K562 (cell line): ENCODE data around the gene DLGAP1. TPM values are rescaled to one million over a fixed set of nuclear protein-coding genes. Genes with fewer than 3 reads are reported as not detected.

Experiments
- ATAC-seq: fragments of 200-7000 bp; cut with Tn5 transposase; 3 replicates; pipeline ENCODE4 v1.9.1; 2020; ENCODE audit warnings: moderate library complexity
- BruUV-seq: library from RNA; stranded (reverse); fragments of 400-500 nt; replicated peaks from 2 replicates; lab custom pipeline; 2021; lab: Mats Ljungman, UMichigan
- CTCF ChIA-PET: fragments of 300-600 bp; formaldehyde crosslinking; extraction: SDS; loops from one replicate; lab custom pipeline; 2021; ENCODE audit warnings: low intra/inter-chr PET ratio; lab: Yijun Ruan, JAX
- POLR2A ChIA-PET: fragments of 300-600, 350-650 bp; sonication (Branson Sonifier 250); formaldehyde crosslinking; extraction: SDS; loops from one replicate; lab custom pipeline; 2021; ENCODE audit warnings: antibody characterized with exemption, inconsistent platforms; lab: Yijun Ruan, JAX
- DNase-seq, 4 experiments: peaks; one replicate each; pipeline versions ENCODE4 v3.0.0 to v3.0.0-alpha.2; 2011 to 2018; ENCODE audit warnings: low spot score in 3 of 4, mixed read lengths in 3 of 4; ENCODE audit errors: extremely low read depth in 1 of 4
- FAIRE-seq: peaks from 2 replicates; lab custom pipeline; 2011; peaks lifted over from hg19 to GRCh38; lab: Jason Lieb, UNC
- H2AFZ ChIP-seq: 2 replicates; pipeline ENCODE4 v1.6.0; 2011; ENCODE audit warnings: low read depth, low read length, control low read depth, inconsistent platforms
- H3K27ac ChIP-seq: fragments of 200-600 bp; 3 replicates; pipeline ENCODE4 v1.8.0; 2011; ENCODE audit warnings: low read depth, mild to moderate bottlenecking, control low read depth, inconsistent platforms, low read length, moderate library complexity, mixed read lengths; ENCODE audit errors: extremely low read depth
- H3K27me3 ChIP-seq, 2 experiments: fragments of 300-600 bp in 1 of 2; 2 replicates in 1 of 2; 3 replicates in 1 of 2; pipeline versions ENCODE4 v1.6.0 to v1.8.0; 2011; ENCODE audit warnings: inconsistent platforms in 2 of 2, low read length in 2 of 2, mild to moderate bottlenecking in 1 of 2, mixed read lengths in 1 of 2, moderate library complexity in 1 of 2; ENCODE audit not compliant: control insufficient read depth in 2 of 2, insufficient read depth in 2 of 2
- H3K36me3 ChIP-seq: fragments of 300-600 bp; 3 replicates; pipeline ENCODE4 v1.8.0; 2011; ENCODE audit warnings: mild to moderate bottlenecking, low read length, inconsistent platforms; ENCODE audit not compliant: control insufficient read depth, insufficient read depth
- H3K4me1 ChIP-seq, 2 experiments: fragments of 200-600 bp in 1 of 2; replicated peaks in 1 of 2; 2 replicates in 1 of 2; 3 replicates in 1 of 2; pipeline versions ENCODE4 v1.5.1 to v1.8.0; 2011; ENCODE audit warnings: inconsistent platforms in 2 of 2, low read length in 2 of 2, mild to moderate bottlenecking in 1 of 2, mixed read lengths in 1 of 2, moderate library complexity in 1 of 2; ENCODE audit not compliant: control insufficient read depth in 2 of 2, insufficient read depth in 2 of 2
- H3K4me2 ChIP-seq: 2 replicates; pipeline ENCODE4 v1.6.1; 2011; ENCODE audit warnings: low read length, control low read depth, inconsistent platforms, mixed read lengths; ENCODE audit not compliant: insufficient read depth
- H3K4me3 ChIP-seq: fragments of 200-600 bp; sonication (generic), shearing (Covaris generic); 2 replicates; pipeline ENCODE4 v1.5.1; 2016; ENCODE audit warnings: control low read depth, inconsistent platforms
- H3K79me2 ChIP-seq: fragments of 200-600 bp; 3 replicates; pipeline ENCODE4 v1.8.0; 2011; ENCODE audit warnings: low read length, inconsistent platforms; ENCODE audit not compliant: control insufficient read depth, insufficient read depth
- H3K9ac ChIP-seq, 2 experiments: 2 replicates each; pipeline versions ENCODE4 v1.6.0 to v1.6.1; 2011; ENCODE audit warnings: low read depth in 2 of 2, low read length in 2 of 2, control low read depth in 1 of 2, inconsistent platforms in 1 of 2, mild to moderate bottlenecking in 1 of 2, mixed read lengths in 1 of 2; ENCODE audit not compliant: insufficient read depth in 1 of 2
- H3K9me1 ChIP-seq: one replicate; pipeline ENCODE4 v1.6.0; 2011; ENCODE audit warnings: inconsistent platforms, mild to moderate bottlenecking, low read length, moderate library complexity; ENCODE audit not compliant: control insufficient read depth, insufficient read depth
- H3K9me3 ChIP-seq: replicated peaks from 2 replicates; pipeline ENCODE4 v1.5.1; 2011; ENCODE audit warnings: low read depth, low read length, inconsistent platforms; ENCODE audit not compliant: control insufficient read depth, insufficient read depth
- H4K20me1 ChIP-seq: replicated peaks from 2 replicates; pipeline ENCODE4 v1.6.1; 2011; ENCODE audit warnings: low read length, inconsistent platforms, mixed read lengths; ENCODE audit not compliant: control insufficient read depth, insufficient read depth
- KLF6 ChIP-seq: fragments of 250-450 bp; sonication (Bioruptor Pico); IDR thresholded peaks from 2 replicates; pipeline ENCODE4 v1.4.0; 2020; ENCODE audit warnings: mild to moderate bottlenecking, moderate library complexity, borderline replicate concordance
- NONO ChIP-seq, 2 experiments: fragments of 200-400 bp in 1 of 2; fragments of 450-650 bp in 1 of 2; formaldehyde crosslinking in 1 of 2; IDR thresholded peaks; 2 replicates each; pipeline ENCODE4 v1.6.1; 2017; ENCODE audit warnings: low read depth in 2 of 2, mild to moderate bottlenecking in 2 of 2, moderate library complexity in 2 of 2, low read length in 1 of 2
- POLR2AphosphoS2 ChIP-seq: IDR thresholded peaks from 2 replicates; pipeline ENCODE4 v1.6.1; 2012; ENCODE audit warnings: low read length, improper control_type of control experiment
- RREB1 ChIP-seq: fragments of 250-450 bp; sonication (Bioruptor Pico); IDR thresholded peaks from 2 replicates; pipeline ENCODE4 v1.4.0; 2020
- SIN3A ChIP-seq, 2 experiments: fragments of 150-350 bp in 1 of 2; IDR thresholded peaks; 2 replicates each; pipeline ENCODE4 v1.6.1; 2011 to 2016; ENCODE audit warnings: borderline replicate concordance in 2 of 2, low read depth in 2 of 2, low read length in 2 of 2, mild to moderate bottlenecking in 2 of 2, moderate library complexity in 2 of 2; ENCODE audit not compliant: control insufficient read depth in 1 of 2
- SRSF3 ChIP-seq: fragments of 200-400 bp; formaldehyde crosslinking; IDR thresholded peaks from 2 replicates; pipeline ENCODE4 v1.6.1; 2016; ENCODE audit warnings: mild to moderate bottlenecking, low read length, moderate library complexity; ENCODE audit not compliant: insufficient read depth
- TAF7 ChIP-seq: fragments of 450-650 bp; IDR thresholded peaks from 2 replicates; pipeline ENCODE4 v1.6.1; 2016; ENCODE audit warnings: missing genetic modification characterization, missing compliant biosample characterization
- ZBTB1 ChIP-seq: sonication (generic); formaldehyde crosslinking; IDR thresholded peaks from 2 replicates; pipeline ENCODE4 v1.8.1; 2023; ENCODE audit warnings: missing genetic modification reagents, low read depth, mild to moderate bottlenecking, borderline replicate concordance
- ZEB2 ChIP-seq: fragments of 450-650 bp; IDR thresholded peaks from 2 replicates; pipeline ENCODE4 v1.6.1; 2016
- ZNF175 ChIP-seq: fragments of 200-800 bp; sonication (Bioruptor generic); IDR thresholded peaks from 2 replicates; pipeline ENCODE4 v1.6.1; 2016; ENCODE audit warnings: low read depth, mild to moderate bottlenecking, missing genetic modification characterization, missing compliant biosample characterization
- ZNF253 ChIP-seq: fragments of 250-450 bp; sonication (Bioruptor Pico); conservative IDR thresholded peaks from 2 replicates; pipeline ENCODE4 v1.6.1; 2021; ENCODE audit warnings: mild to moderate bottlenecking
- ZNF778 ChIP-seq: fragments of 450-650 bp; formaldehyde crosslinking; IDR thresholded peaks from 2 replicates; pipeline ENCODE4 v1.4.0; 2020; ENCODE audit warnings: mild to moderate bottlenecking, moderate library complexity
- WGBS: fragments of 100-300 bp; shearing (Covaris generic); methylation state at CpG from one replicate; pipeline ENCODE4 v1.1.6; 2016; ENCODE audit warnings: low coverage, mixed read lengths; ENCODE audit not compliant: insufficient coverage; ENCODE audit errors: missing lambda C conversion rate; 5-methylcytosine and 5-hydroxymethylcytosine counted together
- in situ Hi-C: fragments of 300-500 bp; cut with MboI; formaldehyde crosslinking; loops from 4 replicates; pipeline ENCODE4 v1.15.0; 2018; ENCODE audit warnings: inconsistent platforms, mixed read lengths
- intact Hi-C: fragments of 100-400 bp; cut with micrococcal nuclease; formaldehyde crosslinking; loops from 2 replicates; pipeline ENCODE4 v1.14.2; 2022
- polyA plus RNA-seq, 8 experiments: library from polyadenylated mRNA; depleted of rRNA in 4 of 8; stranded (reverse) in 5 of 8; unstranded in 3 of 8; fragments of >200 nt; fragmentation: Nextera tagmentation in 2 of 8; fragmentation: Illumina TruSeq in 1 of 8; extraction: Ambion mirVana in 2 of 8; extraction: Trizol in 1 of 8; gene quantifications; 2 replicates each; pipeline versions ENCODE4 v1.2.1 to v1.2.3, GENCODE V29; 2011 to 2014; ENCODE audit warnings: inconsistent platforms in 1 of 8, missing spikeins in 1 of 8
- total RNA-seq, 7 experiments: library from RNA; depleted of rRNA in 6 of 7; stranded (reverse); fragments of >200 nt in 6 of 7; fragmentation: Illumina TruSeq in 2 of 7; extraction: Trizol in 2 of 7; gene quantifications; 2 replicates each; pipeline versions ENCODE4 v1.2.1 to v1.2.3, GENCODE V29; 2011 to 2021; ENCODE audit warnings: low replicate concordance in 1 of 7

The DLGAP1 gene
- total and polyA plus RNA-seq, 9 of the 15 experiments (the other 6 are each of a cell fraction or from before 2014, with no cell fraction given) = 0.04 to 0.22 (median 0.08) TPM

GRCh38 chr18:3604498-3605408 lies 850.4 kb downstream of the DLGAP1 start:
- H3K27ac ChIP-seq = peak overlapping the region; percentile 97
- H3K4me3 ChIP-seq = peak overlapping the region; percentile 55
- H3K27me3 ChIP-seq = no peaks in the 10 kb centered on the region
- H3K4me2 ChIP-seq = peak overlapping the region; percentile 94
- peak overlapping the region; percentile 77 to 98 for H3K9ac ChIP-seq
- H3K36me3 ChIP-seq = peaks cover 23% of the 10 kb centered on the region; the same call in 2 of the 3 replicates
- ATAC-seq = peak; percentile 38
- BruUV-seq = no TSS peak
- intact Hi-C loops = no loop called here
- H2AFZ ChIP-seq = peak overlapping the region; percentile 3; the same call in 1 of the 2 replicates
- in situ Hi-C loops = loop anchor here (5.0 kb wide), 1 partner anchor 53 kb away; no protein-coding TSS in a partner anchor
- FAIRE-seq = peak; percentile 54
- ChIA-PET CTCF (no interaction called here), POLR2A (interaction anchor here (0.6 to 7.9 kb wide), 42 partner anchors 7 to 493 kb away, joined by 3 to 109 read pairs (median 8); partner anchors contain the start of genes MYL12A and TGIF1)
- H3K9me3 ChIP-seq = no peaks in the 10 kb centered on the region
- DNase-seq = peak in 3 of 4 experiments; percentile 38 to 77 (median 39)
- H3K4me1 ChIP-seq = peaks cover 37 to 51% of the 10 kb centered on the region in 2 experiments
- peaks cover 62% of the 10 kb centered on the region for H3K79me2 ChIP-seq
- under 1% methylated on average over 12 of the region's 12 CpGs for WGBS
- no peaks in the 10 kb centered on the region for H4K20me1 ChIP-seq
- no peaks in the 10 kb centered on the region for H3K9me1 ChIP-seq
- TF ChIP-seq POLR2AphosphoS2 = peak; percentile 61
- TF ChIP-seq ZNF253 (CRISPR knock-in tag) = no peak
- peak; percentile 62 for TF ChIP-seq TAF7
- TF ChIP-seq SIN3A (IDR thresholded peaks at IDR 0.05; ENCODE audit: borderline replicate concordance in 2 of 2, control insufficient read depth in 1 of 2, low read depth in 2 of 2, low read length in 2 of 2) = 0 out of 4 replicates have a peak, but pooled peaks of 1 of the 2 experiments have one; percentile 11
- TF ChIP-seq ZNF175 (CRISPR knock-in tag) = no peak
- peak; percentile 60; the same call in 1 of the 2 replicates for TF ChIP-seq KLF6
- peak; percentile 53; the same call in 1 of the 2 replicates for TF ChIP-seq RREB1
- no peak for TF ChIP-seq ZNF778 (CRISPR knock-in tag)
- no peak for TF ChIP-seq ZBTB1 (CRISPR knock-in tag)
- peak in 1 of 2 experiments; percentile 60; a peak in 2 of 4 replicates for TF ChIP-seq NONO (IDR thresholded peaks at IDR 0.05; ENCODE audit: low read depth in 2 of 2, low read length in 1 of 2)
- TF ChIP-seq ZEB2 = no peak
- TF ChIP-seq SRSF3 = no peak
